ENCODE measurements around the gene SLC27A5.

Gene SLC27A5

DNA sequence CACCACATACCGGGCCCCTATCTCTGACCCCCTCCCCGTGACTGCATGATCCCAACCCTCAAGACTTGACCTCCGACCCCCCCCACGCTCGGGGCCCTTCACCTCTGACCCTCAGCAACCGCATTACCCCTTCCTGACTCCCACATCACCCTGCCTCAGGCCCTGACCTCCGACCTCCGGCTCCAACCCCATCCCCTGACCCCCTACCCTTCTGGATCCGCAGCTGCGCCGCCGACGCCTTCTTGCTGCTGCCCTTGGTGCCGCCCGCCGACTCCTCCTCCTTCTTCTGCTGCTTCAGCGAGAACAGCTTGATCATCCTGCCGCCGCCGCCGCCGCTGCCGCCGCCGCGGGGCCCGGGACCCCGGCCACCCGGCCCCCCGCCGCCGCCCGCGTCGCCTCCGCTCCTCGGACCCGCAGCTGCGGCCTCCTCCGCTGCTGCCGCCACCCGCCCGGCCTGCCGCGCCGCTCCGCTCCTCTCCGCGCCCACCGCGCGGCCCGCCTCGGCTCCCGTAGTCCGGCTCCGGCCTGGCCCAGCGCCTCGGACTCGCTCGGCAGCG is 46.4 kb upstream of the SLC27A5 start, which contains the start of gene UBE2M (continued):
- TF ChIP-seq, protein P1, sequence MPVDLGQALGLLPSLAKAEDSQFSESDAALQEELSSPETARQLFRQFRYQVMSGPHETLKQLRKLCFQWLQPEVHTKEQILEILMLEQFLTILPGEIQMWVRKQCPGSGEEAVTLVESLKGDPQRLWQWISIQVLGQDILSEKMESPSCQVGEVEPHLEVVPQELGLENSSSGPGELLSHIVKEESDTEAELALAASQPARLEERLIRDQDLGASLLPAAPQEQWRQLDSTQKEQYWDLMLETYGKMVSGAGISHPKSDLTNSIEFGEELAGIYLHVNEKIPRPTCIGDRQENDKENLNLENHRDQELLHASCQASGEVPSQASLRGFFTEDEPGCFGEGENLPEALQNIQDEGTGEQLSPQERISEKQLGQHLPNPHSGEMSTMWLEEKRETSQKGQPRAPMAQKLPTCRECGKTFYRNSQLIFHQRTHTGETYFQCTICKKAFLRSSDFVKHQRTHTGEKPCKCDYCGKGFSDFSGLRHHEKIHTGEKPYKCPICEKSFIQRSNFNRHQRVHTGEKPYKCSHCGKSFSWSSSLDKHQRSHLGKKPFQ (tag by site-specific recombination; IDR thresholded peaks at IDR 0.05): no peak
- TF ChIP-seq, protein P2, sequence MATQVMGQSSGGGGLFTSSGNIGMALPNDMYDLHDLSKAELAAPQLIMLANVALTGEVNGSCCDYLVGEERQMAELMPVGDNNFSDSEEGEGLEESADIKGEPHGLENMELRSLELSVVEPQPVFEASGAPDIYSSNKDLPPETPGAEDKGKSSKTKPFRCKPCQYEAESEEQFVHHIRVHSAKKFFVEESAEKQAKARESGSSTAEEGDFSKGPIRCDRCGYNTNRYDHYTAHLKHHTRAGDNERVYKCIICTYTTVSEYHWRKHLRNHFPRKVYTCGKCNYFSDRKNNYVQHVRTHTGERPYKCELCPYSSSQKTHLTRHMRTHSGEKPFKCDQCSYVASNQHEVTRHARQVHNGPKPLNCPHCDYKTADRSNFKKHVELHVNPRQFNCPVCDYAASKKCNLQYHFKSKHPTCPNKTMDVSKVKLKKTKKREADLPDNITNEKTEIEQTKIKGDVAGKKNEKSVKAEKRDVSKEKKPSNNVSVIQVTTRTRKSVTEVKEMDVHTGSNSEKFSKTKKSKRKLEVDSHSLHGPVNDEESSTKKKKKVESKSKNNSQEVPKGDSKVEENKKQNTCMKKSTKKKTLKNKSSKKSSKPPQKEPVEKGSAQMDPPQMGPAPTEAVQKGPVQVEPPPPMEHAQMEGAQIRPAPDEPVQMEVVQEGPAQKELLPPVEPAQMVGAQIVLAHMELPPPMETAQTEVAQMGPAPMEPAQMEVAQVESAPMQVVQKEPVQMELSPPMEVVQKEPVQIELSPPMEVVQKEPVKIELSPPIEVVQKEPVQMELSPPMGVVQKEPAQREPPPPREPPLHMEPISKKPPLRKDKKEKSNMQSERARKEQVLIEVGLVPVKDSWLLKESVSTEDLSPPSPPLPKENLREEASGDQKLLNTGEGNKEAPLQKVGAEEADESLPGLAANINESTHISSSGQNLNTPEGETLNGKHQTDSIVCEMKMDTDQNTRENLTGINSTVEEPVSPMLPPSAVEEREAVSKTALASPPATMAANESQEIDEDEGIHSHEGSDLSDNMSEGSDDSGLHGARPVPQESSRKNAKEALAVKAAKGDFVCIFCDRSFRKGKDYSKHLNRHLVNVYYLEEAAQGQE (tag by site-specific recombination; IDR thresholded peaks at IDR 0.05): peak; percentile 62
- TF ChIP-seq, protein P3, sequence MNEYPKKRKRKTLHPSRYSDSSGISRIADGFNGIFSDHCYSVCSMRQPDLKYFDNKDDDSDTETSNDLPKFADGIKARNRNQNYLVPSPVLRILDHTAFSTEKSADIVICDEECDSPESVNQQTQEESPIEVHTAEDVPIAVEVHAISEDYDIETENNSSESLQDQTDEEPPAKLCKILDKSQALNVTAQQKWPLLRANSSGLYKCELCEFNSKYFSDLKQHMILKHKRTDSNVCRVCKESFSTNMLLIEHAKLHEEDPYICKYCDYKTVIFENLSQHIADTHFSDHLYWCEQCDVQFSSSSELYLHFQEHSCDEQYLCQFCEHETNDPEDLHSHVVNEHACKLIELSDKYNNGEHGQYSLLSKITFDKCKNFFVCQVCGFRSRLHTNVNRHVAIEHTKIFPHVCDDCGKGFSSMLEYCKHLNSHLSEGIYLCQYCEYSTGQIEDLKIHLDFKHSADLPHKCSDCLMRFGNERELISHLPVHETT (tag by site-specific recombination; IDR thresholded peaks at IDR 0.05): 0 out of 2 replicates have a peak, but pooled peaks have one; percentile 36
- TF ChIP-seq ZBTB7A (tag by site-specific recombination; IDR thresholded peaks at IDR 0.05; ENCODE audit: low read depth) (peak; percentile 77; the same call in 1 of the 2 replicates), ZNF174 (tag by site-specific recombination; IDR thresholded peaks at IDR 0.05) (no peak), ZNF426 (tag by site-specific recombination; IDR thresholded peaks at IDR 0.05) (no peak), EGR2 (tag by site-specific recombination; IDR thresholded peaks at IDR 0.05; ENCODE audit: low read depth) (peak; percentile 72), BCL11B (tag by site-specific recombination; IDR thresholded peaks at IDR 0.05; ENCODE audit: low read depth) (peak; percentile 100), ZNF621 (tag by site-specific recombination; IDR thresholded peaks at IDR 0.05) (no peak), GFI1B (tag by site-specific recombination; IDR thresholded peaks at IDR 0.05) (peak; percentile 43; the same call in 1 of the 2 replicates), KLF8 (tag by site-specific recombination; IDR thresholded peaks at IDR 0.05) (peak; percentile 29; the same call in 1 of the 2 replicates), ZBTB48 (tag by site-specific recombination; IDR thresholded peaks at IDR 0.05) (0 out of 2 replicates have a peak, but pooled peaks have one; percentile 26), KLF7 (tag by site-specific recombination; IDR thresholded peaks at IDR 0.05; ENCODE audit: borderline replicate concordance) (0 out of 2 replicates have a peak, but pooled peaks have one; percentile 19), ZEB2 (tag by site-specific recombination; IDR thresholded peaks at IDR 0.05) (0 out of 2 replicates have a peak, but pooled peaks have one; percentile 4), FEZF1 (tag by site-specific recombination; IDR thresholded peaks at IDR 0.05) (0 out of 2 replicates have a peak, but pooled peaks have one; percentile 20)
- TF ChIP-seq, protein P4, sequence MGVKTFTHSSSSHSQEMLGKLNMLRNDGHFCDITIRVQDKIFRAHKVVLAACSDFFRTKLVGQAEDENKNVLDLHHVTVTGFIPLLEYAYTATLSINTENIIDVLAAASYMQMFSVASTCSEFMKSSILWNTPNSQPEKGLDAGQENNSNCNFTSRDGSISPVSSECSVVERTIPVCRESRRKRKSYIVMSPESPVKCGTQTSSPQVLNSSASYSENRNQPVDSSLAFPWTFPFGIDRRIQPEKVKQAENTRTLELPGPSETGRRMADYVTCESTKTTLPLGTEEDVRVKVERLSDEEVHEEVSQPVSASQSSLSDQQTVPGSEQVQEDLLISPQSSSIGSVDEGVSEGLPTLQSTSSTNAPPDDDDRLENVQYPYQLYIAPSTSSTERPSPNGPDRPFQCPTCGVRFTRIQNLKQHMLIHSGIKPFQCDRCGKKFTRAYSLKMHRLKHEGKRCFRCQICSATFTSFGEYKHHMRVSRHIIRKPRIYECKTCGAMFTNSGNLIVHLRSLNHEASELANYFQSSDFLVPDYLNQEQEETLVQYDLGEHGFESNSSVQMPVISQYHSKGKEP (tag by site-specific recombination; IDR thresholded peaks at IDR 0.05): no peak
- TF ChIP-seq, protein P5, sequence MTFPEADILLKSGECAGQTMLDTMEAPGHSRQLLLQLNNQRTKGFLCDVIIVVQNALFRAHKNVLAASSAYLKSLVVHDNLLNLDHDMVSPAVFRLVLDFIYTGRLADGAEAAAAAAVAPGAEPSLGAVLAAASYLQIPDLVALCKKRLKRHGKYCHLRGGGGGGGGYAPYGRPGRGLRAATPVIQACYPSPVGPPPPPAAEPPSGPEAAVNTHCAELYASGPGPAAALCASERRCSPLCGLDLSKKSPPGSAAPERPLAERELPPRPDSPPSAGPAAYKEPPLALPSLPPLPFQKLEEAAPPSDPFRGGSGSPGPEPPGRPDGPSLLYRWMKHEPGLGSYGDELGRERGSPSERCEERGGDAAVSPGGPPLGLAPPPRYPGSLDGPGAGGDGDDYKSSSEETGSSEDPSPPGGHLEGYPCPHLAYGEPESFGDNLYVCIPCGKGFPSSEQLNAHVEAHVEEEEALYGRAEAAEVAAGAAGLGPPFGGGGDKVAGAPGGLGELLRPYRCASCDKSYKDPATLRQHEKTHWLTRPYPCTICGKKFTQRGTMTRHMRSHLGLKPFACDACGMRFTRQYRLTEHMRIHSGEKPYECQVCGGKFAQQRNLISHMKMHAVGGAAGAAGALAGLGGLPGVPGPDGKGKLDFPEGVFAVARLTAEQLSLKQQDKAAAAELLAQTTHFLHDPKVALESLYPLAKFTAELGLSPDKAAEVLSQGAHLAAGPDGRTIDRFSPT (tag by site-specific recombination; IDR thresholded peaks at IDR 0.05): peak; percentile 13; the same call in 1 of the 2 replicates
- TF ChIP-seq, protein P6, sequence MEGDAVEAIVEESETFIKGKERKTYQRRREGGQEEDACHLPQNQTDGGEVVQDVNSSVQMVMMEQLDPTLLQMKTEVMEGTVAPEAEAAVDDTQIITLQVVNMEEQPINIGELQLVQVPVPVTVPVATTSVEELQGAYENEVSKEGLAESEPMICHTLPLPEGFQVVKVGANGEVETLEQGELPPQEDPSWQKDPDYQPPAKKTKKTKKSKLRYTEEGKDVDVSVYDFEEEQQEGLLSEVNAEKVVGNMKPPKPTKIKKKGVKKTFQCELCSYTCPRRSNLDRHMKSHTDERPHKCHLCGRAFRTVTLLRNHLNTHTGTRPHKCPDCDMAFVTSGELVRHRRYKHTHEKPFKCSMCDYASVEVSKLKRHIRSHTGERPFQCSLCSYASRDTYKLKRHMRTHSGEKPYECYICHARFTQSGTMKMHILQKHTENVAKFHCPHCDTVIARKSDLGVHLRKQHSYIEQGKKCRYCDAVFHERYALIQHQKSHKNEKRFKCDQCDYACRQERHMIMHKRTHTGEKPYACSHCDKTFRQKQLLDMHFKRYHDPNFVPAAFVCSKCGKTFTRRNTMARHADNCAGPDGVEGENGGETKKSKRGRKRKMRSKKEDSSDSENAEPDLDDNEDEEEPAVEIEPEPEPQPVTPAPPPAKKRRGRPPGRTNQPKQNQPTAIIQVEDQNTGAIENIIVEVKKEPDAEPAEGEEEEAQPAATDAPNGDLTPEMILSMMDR (tag by site-specific recombination; IDR thresholded peaks at IDR 0.05): no peak
- TF ChIP-seq, protein P7, sequence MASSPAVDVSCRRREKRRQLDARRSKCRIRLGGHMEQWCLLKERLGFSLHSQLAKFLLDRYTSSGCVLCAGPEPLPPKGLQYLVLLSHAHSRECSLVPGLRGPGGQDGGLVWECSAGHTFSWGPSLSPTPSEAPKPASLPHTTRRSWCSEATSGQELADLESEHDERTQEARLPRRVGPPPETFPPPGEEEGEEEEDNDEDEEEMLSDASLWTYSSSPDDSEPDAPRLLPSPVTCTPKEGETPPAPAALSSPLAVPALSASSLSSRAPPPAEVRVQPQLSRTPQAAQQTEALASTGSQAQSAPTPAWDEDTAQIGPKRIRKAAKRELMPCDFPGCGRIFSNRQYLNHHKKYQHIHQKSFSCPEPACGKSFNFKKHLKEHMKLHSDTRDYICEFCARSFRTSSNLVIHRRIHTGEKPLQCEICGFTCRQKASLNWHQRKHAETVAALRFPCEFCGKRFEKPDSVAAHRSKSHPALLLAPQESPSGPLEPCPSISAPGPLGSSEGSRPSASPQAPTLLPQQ (tag by site-specific recombination; IDR thresholded peaks at IDR 0.05): peak; percentile 17; the same call in 1 of the 2 replicates
- TF ChIP-seq, protein P8, sequence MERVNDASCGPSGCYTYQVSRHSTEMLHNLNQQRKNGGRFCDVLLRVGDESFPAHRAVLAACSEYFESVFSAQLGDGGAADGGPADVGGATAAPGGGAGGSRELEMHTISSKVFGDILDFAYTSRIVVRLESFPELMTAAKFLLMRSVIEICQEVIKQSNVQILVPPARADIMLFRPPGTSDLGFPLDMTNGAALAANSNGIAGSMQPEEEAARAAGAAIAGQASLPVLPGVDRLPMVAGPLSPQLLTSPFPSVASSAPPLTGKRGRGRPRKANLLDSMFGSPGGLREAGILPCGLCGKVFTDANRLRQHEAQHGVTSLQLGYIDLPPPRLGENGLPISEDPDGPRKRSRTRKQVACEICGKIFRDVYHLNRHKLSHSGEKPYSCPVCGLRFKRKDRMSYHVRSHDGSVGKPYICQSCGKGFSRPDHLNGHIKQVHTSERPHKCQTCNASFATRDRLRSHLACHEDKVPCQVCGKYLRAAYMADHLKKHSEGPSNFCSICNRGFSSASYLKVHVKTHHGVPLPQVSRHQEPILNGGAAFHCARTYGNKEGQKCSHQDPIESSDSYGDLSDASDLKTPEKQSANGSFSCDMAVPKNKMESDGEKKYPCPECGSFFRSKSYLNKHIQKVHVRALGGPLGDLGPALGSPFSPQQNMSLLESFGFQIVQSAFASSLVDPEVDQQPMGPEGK (tag by site-specific recombination; IDR thresholded peaks at IDR 0.05): peak; percentile 56; the same call in 1 of the 2 replicates
